Fibroblast of villous mesenchyme (primary cell): ENCODE data around the gene INO80. TPM values are rescaled to one million over a fixed set of nuclear protein-coding genes. Genes with fewer than 3 reads are reported as not detected.

Experiments
- DNase-seq: peaks from one replicate; pipeline ENCODE4 v3.0.0-alpha.2; 2010; ENCODE audit warnings: low read depth
- H3K4me3 ChIP-seq: 2 replicates; pipeline ENCODE4 v1.5.1; 2011; ENCODE audit warnings: low read depth, mild to moderate bottlenecking, low read length
- CTCF ChIP-seq: IDR thresholded peaks from 2 replicates; pipeline ENCODE4 v1.5.1; 2012; ENCODE audit warnings: low read depth, mild to moderate bottlenecking, low read length; ENCODE audit not compliant: insufficient read depth
- small RNA-seq: library from RNA; depleted of rRNA; stranded (forward); fragments of <200 nt; gene quantifications from one replicate; pipeline ENCODE3, GENCODE V24; 2012
- total RNA-seq: library from RNA; depleted of rRNA; stranded (reverse); fragments of >200 nt; gene quantifications from 2 replicates; pipeline ENCODE4 v1.2.3, GENCODE V29; 2012

The INO80 gene
- total RNA-seq, 1 donor, result 29.8 TPM

DNA sequence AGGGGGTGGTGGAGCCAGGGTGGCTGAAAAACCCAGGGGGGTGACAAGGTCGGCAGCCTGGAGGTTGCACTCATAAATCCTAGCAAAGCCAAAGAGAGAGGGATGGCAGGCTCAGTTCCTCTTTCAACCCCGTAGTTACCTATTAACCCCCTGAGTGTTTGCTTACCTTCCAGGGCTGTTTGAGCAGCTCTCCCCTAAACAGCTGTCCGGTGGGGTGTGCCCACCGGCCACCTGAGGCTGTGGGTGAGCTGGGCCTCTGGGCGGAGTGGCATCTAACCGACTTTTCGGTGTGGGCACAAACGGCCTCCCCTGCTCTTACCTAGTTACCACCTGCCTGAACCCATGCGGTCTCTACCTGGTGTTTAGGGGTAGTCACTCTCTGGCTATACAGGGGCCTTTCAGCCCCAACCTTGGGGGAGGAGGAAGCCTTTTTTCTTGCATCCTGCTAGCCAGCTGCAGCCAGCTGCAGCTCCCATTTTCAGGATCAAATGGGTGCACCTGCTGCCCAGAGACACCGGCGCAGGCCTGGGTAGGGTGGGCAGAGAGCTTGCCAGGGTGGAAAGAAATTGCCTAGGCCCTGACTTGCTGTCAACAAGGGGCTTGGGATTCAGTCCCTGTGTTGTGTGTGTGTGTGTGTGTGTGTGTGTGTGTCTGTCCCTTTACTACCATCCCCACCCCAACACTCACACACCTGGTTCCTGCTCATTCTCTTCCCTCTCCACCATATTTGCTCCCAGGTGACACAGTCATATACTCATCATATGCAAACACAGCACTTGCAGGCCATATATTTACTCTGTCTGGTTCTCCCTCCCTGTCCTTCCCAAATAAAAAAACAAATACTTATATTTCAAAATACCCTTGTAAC is 183.2 kb downstream of the INO80 start:
- no peak for DNase-seq
- no peak for TF ChIP-seq CTCF
- H3K4me3 ChIP-seq, result no peak overlapping the region

DNA sequence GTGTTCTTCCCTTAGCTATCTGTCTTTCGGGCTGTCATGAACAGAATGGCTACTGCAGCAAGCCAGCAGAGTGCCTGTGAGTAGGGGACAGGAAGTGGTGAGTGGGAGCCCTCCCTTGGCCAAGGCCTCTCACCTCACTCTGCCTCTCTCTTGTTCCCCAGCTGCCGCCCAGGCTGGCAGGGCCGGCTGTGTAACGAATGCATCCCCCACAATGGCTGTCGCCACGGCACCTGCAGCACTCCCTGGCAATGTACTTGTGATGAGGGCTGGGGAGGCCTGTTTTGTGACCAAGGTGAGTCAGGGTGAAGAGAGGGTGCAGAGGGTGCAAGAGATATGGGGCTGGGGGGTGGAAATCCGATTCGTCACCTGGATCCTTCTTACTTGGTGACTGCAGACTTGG is 183.9 kb downstream of the INO80 start:
- no peak overlapping the region for H3K4me3 ChIP-seq
- DNase-seq, result no peak
- no peak for TF ChIP-seq CTCF

DNA sequence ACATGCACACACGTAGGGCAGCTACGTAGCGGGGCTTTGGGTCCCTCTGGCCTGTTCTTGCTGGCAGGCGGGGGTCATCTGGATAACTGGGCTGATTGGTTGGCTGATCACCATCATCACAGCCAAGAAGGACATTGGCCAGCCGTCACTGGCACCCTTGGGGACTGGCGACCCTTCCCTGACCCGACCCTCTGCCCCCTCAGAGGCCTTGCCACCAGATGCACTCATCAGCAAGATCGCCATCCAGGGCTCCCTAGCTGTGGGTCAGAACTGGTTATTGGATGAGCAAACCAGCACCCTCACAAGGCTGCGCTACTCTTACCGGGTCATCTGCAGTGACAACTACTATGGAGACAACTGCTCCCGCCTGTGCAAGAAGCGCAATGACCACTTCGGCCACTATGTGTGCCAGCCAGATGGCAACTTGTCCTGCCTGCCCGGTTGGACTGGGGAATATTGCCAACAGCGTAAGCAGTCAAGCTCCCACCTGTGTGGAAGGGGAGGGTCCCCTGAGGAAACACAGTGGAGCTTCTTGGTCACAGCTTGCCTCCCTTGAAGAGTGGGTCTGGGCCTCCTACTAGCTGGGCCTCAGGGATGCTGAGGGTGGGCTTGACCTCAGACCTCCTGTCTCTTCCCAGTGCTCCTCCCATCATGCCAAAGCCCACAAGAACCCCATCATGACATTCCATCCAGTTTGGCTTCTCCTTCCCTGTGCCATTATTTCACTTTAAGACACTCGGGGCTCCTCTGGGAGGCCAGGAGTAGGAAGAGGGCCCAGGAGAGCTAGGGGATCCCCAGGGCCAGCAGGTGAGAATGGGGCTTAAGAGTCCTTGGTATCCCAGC is 184.6 kb downstream of the INO80 start:
- H3K4me3 ChIP-seq, result peak overlapping the region; percentile 58
- no peak for TF ChIP-seq CTCF
- no peak for DNase-seq

DNA sequence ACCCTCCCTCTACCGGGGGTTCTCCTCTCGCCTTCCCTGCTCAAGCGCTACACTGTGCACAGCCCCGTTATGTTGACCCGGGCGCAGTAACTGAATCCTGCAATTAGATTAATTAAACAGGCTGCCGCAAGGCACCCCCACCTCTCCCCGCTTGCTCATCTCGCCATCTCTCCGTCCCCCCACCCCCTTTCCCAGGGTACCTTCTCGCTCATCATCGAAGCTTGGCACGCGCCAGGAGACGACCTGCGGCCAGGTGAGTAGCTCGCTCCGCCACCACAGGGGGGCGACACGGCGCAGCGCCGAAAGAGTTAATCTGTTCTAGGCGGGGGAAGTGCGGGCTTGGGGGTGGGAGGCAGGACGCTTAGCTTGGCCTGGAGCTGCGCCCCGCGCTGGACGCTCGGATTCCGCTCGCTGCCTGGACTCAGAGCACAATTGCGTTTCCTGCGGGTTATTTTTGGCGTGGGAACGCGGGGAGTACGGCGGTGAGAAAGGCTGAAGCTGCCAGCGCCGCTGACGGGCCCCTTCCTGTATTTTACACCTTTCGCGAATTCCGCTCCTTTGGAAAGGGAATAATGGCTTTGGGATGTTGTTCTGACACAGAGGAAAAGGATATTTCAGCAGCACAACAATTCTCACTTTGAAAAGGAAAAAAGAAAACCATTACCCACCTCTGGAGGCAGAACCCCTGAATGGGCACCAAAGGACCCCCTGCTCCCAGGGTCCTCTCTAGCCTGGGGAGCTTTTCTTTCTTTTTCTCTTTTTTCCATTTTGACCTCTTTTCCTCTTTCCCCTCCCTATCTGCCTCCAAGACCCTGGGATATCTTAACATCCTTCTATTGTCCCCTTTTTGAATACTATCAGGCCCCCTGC is 185.4 kb downstream of the INO80 start:
- TF ChIP-seq CTCF, result peak; percentile 48
- peak overlapping the region; percentile 58 for H3K4me3 ChIP-seq
- peak; percentile 49 for DNase-seq

GRCh38 chr15:40929660-40930429 is 186.2 kb downstream of the INO80 start:
- H3K4me3 ChIP-seq, result peak overlapping the region; percentile 58
- peak; percentile 76 for DNase-seq

More at GRCh38 chr15:40929660-40930429, 186.2 kb downstream of the INO80 start:
- TF ChIP-seq CTCF, result peak; percentile 1

Small RNA genes lying within 50 kb of the gene (small RNA-seq; reads per million reads assigned to genes)
- gene ISCA1P4, result not detected

Other genes starting within 250 kb of the INO80 start
- under 0.01 TPM in 1 of 2 replicates, not detected in the other for gene RHOV, start 242.0 kb downstream of the INO80 start, total RNA-seq
- gene VPS18, start 221.8 kb downstream of the INO80 start, total RNA-seq, result 48.8 and 62.2 TPM in 2 replicates
- gene DLL4, start 186.9 kb downstream of the INO80 start, total RNA-seq, result 5.5 and 6.0 TPM in 2 replicates
- 13.4 and 62.2 TPM in 2 replicates for gene CHAC1, start 162.8 kb downstream of the INO80 start, total RNA-seq
- under 0.01 TPM in 1 of 2 replicates, not detected in the other for gene EXD1, start 114.5 kb upstream of the INO80 start, total RNA-seq
- 87.9 and 111 TPM in 2 replicates for gene CHP1, start 115.0 kb upstream of the INO80 start, total RNA-seq
- 2.6 and 8.6 TPM in 2 replicates for gene OIP5, start 216.3 kb upstream of the INO80 start, total RNA-seq
- 28.3 and 59.2 TPM in 2 replicates for gene NUSAP1, start 216.6 kb upstream of the INO80 start, total RNA-seq